Subcutaneous abdominal adipose tissue (tissue), 5 donors: ENCODE data around the gene LSM3.

Experiments used
- H3K27ac ChIP-seq: one replicate; pipeline ENCODE4 v1.7.0; 2013; ENCODE audit warnings: low read depth, mild to moderate bottlenecking, inconsistent platforms, low read length, moderate library complexity
- H3K27me3 ChIP-seq, 5 donors: one replicate each; pipeline ENCODE4 v1.7.0; 2013; ENCODE audit warnings: low read length in 5 of 5, inconsistent platforms in 1 of 5; ENCODE audit not compliant: control insufficient read depth in 5 of 5, insufficient read depth in 4 of 5
- H3K36me3 ChIP-seq, 5 donors: one replicate each; pipeline ENCODE4 v1.7.0; 2013; ENCODE audit warnings: low read length in 5 of 5; ENCODE audit not compliant: control insufficient read depth in 5 of 5, insufficient read depth in 5 of 5
- H3K4me1 ChIP-seq, 5 donors: one replicate each; pipeline ENCODE4 v1.7.0; 2013; ENCODE audit warnings: low read length in 5 of 5, mild to moderate bottlenecking in 3 of 5, moderate library complexity in 1 of 5; ENCODE audit not compliant: control insufficient read depth in 5 of 5, insufficient read depth in 5 of 5
- H3K4me3 ChIP-seq, 5 donors: one replicate each; pipeline ENCODE4 v1.7.0; 2013; ENCODE audit warnings: low read length in 5 of 5, low read depth in 1 of 5
- H3K9ac ChIP-seq, 5 donors: one replicate each; pipeline ENCODE4 v1.7.0; 2013; ENCODE audit warnings: low read length in 5 of 5, mild to moderate bottlenecking in 4 of 5, moderate library complexity in 3 of 5
- H3K9me3 ChIP-seq, 5 donors: one replicate each; pipeline ENCODE4 v1.7.0; 2013; ENCODE audit warnings: low read length in 5 of 5; ENCODE audit not compliant: control insufficient read depth in 5 of 5
- donor health status: healthy.
- donor health status: healthy.
- donor health status: healthy.
- donor health status: healthy.
- donor health status: healthy.

The LSM3 gene

GRCh38 chr3:14170531-14171159 is 8.0 kb upstream of the LSM3 start:
- no peak overlapping the region for H3K27ac ChIP-seq
- H3K4me1 ChIP-seq: no peaks in the 10 kb centered on the region
- peaks cover 39 to 74% (median 71%) of the 10 kb centered on the region in 5 donors for H3K36me3 ChIP-seq
- H3K4me3 ChIP-seq: no peak overlapping the region
- H3K9ac ChIP-seq: no peak overlapping the region
- H3K9me3 ChIP-seq: no peaks in the 10 kb centered on the region
- no peaks in the 10 kb centered on the region for H3K27me3 ChIP-seq

- peaks cover 35 to 56% (median 54%) of the 10 kb centered on the region in 5 donors for H3K36me3 ChIP-seq
- no peak overlapping the region for H3K9ac ChIP-seq
- H3K9me3 ChIP-seq: no peaks in the 10 kb centered on the region
- H3K4me1 ChIP-seq: peaks cover 0 to 8% (median 5%) of the 10 kb centered on the region in 5 donors
- no peak overlapping the region for H3K4me3 ChIP-seq
- no peaks in the 10 kb centered on the region for H3K27me3 ChIP-seq
- no peak overlapping the region for H3K27ac ChIP-seq
Observed at GRCh38 chr3:14172496-14172895, 6.1 kb upstream of the LSM3 start.

- H3K36me3 ChIP-seq: peaks cover 24 to 36% (median 34%) of the 10 kb centered on the region in 5 donors
- peaks cover 5 to 20% (median 19%) of the 10 kb centered on the region in 5 donors for H3K4me1 ChIP-seq
- no peaks in the 10 kb centered on the region for H3K27me3 ChIP-seq
- H3K4me3 ChIP-seq: no peak overlapping the region
- no peak overlapping the region for H3K27ac ChIP-seq
- no peaks in the 10 kb centered on the region for H3K9me3 ChIP-seq
- no peak overlapping the region for H3K9ac ChIP-seq
Observed at GRCh38 chr3:14174483-14174882, 4.1 kb upstream of the LSM3 start.

DNA sequence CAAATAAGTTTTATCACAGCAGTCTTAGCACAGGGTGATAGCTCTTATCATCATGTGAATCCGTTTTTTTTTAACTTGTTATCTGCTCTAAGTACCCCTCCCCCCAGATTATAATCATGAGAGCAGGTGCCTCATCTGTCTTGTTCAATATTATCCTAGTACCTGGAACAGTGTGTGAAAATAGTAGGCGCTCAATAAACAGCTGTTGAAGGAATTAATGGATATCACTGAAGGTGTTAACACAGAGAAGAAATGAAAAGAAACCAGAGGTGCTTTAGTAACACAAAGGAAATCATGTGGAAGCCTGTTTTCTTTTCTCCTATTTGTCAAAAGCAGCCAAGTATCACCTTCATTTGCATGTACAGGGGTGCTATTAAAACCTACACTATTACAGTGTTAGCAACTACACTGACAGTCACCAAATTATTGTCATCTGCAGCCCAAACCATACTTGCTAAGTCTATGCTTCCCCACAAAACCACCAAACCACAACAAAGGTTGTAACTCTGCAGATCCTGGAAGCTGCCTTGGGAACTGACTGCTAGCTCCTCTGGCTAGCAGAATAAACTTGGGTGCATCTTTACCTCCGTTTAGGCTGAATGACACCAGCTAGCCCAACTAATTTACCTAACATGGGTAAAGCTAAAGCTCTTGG is 3.1 kb upstream of the LSM3 start:
- no peak overlapping the region for H3K4me3 ChIP-seq
- H3K4me1 ChIP-seq: peaks cover 5 to 22% (median 19%) of the 10 kb centered on the region in 5 donors
- peak overlapping the region in 1 of 5 donors; percentile 8 for H3K9ac ChIP-seq
- no peak overlapping the region for H3K27ac ChIP-seq
- H3K36me3 ChIP-seq: peaks cover 13 to 26% (median 24%) of the 10 kb centered on the region in 5 donors
- no peaks in the 10 kb centered on the region for H3K9me3 ChIP-seq
- H3K27me3 ChIP-seq: no peaks in the 10 kb centered on the region

DNA sequence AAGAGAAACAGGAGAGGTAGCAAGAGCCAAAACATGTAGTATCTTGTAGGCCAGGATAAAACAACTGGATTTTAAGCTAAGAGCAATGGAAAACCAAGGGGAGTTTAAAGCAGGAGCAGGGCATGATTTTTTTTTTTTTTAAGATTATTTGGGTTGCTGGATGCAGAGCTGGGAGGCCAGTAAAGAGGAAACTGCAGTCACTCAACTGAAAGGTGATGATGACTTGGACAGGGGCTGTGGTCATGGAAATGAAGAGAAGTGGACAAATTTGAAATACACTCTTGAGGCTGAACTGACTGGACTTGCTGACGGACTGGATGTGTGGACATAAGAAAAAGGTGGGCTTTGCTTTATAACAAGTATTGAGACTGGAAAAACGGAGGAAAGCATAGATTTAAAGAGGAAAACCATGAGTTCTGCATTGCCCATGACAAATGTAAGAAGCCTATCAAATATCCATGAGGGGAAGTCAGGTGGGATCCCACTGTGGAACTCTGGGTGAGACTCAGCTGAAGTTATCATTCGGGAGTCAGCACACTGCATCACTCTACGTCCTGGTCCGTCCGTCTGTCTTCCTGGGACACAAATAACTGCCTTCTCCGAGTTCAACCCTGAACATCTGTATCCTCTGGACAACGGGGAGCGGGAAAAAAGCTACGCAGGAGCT is 904 bp upstream of the LSM3 start:
- Histone ChIP-seq H3K4me1 (peaks cover 5 to 22% (median 19%) of the 10 kb centered on the region in 5 donors), H3K27me3 (no peaks in the 10 kb centered on the region), H3K4me3 (peak overlapping the region; percentile 77 to 98 (median 92)), H3K36me3 (peaks cover 6 to 18% (median 14%) of the 10 kb centered on the region in 5 donors), H3K27ac (peak overlapping the region; percentile 64), H3K9me3 (no peaks in the 10 kb centered on the region), H3K9ac (peak overlapping the region; percentile 49 to 98 (median 94))

DNA sequence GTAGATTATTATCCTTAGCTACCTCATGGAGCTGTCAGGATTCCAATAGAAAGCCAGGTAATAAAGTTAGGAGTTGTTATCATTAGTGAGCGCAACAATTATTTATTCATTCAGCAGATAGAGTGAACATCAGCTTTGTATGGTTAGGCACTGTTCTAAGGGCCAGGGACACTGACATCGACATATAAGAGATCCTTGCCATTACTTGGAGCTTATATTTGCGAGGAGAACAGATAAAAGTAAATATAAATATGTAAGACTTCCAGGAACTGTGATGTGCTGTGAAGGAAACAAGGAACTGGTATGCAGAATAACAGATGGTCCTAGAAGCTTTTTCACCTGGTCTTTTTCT is 473 bp downstream of the LSM3 start:
- Histone ChIP-seq H3K36me3 (peaks cover 12 to 28% (median 23%) of the 10 kb centered on the region in 5 donors), H3K4me3 (peak overlapping the region; percentile 76 to 98 (median 93)), H3K4me1 (peaks cover 5 to 22% (median 19%) of the 10 kb centered on the region in 5 donors), H3K9ac (peak overlapping the region; percentile 88 to 98 (median 91)), H3K27me3 (no peaks in the 10 kb centered on the region), H3K27ac (peak overlapping the region; percentile 64), H3K9me3 (no peaks in the 10 kb centered on the region)

GRCh38 chr3:14179795-14180194 is 1.2 kb downstream of the LSM3 start:
- Histone ChIP-seq H3K27me3 (no peaks in the 10 kb centered on the region), H3K36me3 (peaks cover 14 to 29% (median 25%) of the 10 kb centered on the region in 5 donors), H3K4me3 (peak overlapping the region in 1 of 5 donors; percentile 93), H3K4me1 (peaks cover 5 to 22% (median 19%) of the 10 kb centered on the region in 5 donors), H3K27ac (no peak overlapping the region), H3K9me3 (no peaks in the 10 kb centered on the region), H3K9ac (no peak overlapping the region)

GRCh38 chr3:14181253-14181652 is 2.6 kb downstream of the LSM3 start:
- no peak overlapping the region for H3K27ac ChIP-seq
- no peak overlapping the region for H3K9ac ChIP-seq
- H3K4me3 ChIP-seq: no peak overlapping the region
- H3K4me1 ChIP-seq: peaks cover 5 to 22% (median 19%) of the 10 kb centered on the region in 5 donors
- no peaks in the 10 kb centered on the region for H3K27me3 ChIP-seq
- H3K9me3 ChIP-seq: no peaks in the 10 kb centered on the region
- H3K36me3 ChIP-seq: peaks cover 20 to 42% (median 34%) of the 10 kb centered on the region in 5 donors

GRCh38 chr3:14183015-14183577 is 4.5 kb downstream of the LSM3 start:
- H3K4me1 ChIP-seq: peaks cover 5 to 12% (median 8%) of the 10 kb centered on the region in 5 donors

More at GRCh38 chr3:14183015-14183577, 4.5 kb downstream of the LSM3 start:
- H3K27ac ChIP-seq: no peak overlapping the region
- peaks cover 34 to 58% (median 46%) of the 10 kb centered on the region in 5 donors for H3K36me3 ChIP-seq
- H3K27me3 ChIP-seq: no peaks in the 10 kb centered on the region
- H3K9ac ChIP-seq: no peak overlapping the region
- H3K9me3 ChIP-seq: no peaks in the 10 kb centered on the region
- H3K4me3 ChIP-seq: no peak overlapping the region
